Lung (tissue), 12 donors: ENCODE results near the gene GLCE. TPM values are rescaled to one million over a fixed set of nuclear protein-coding genes. Genes with fewer than 3 reads are reported as not detected.

Experiments used
- ATAC-seq: fragments of 200-7000 bp; cut with Tn5 transposase; one replicate; pipeline ENCODE4 v1.9.1; 2020; ENCODE audit warnings: moderate number of reproducible peaks; ENCODE audit not compliant: insufficient read depth, low FRiP score
- DNase-seq, 3 donors: peaks; one replicate each; pipeline ENCODE4 v3.0.0-alpha.2; 2013 to 2017
- H3K27ac ChIP-seq, 2 donors: one replicate each; pipeline ENCODE4 v1.5.1; 2013; ENCODE audit warnings: mild to moderate bottlenecking in 2 of 2, moderate library complexity in 2 of 2, control low read depth in 1 of 2, inconsistent platforms in 1 of 2, low read depth in 1 of 2, low read length in 1 of 2
- H3K27me3 ChIP-seq, 3 donors: one replicate each; pipeline ENCODE4 v1.5.1; 2013; ENCODE audit warnings: low read length in 2 of 3; ENCODE audit not compliant: control insufficient read depth in 3 of 3, insufficient read depth in 3 of 3
- H3K36me3 ChIP-seq, 4 donors: one replicate each; pipeline ENCODE4 v1.5.1; 2013; ENCODE audit warnings: low read length in 4 of 4, mild to moderate bottlenecking in 1 of 4, moderate library complexity in 1 of 4; ENCODE audit not compliant: control insufficient read depth in 4 of 4, insufficient read depth in 4 of 4
- H3K4me1 ChIP-seq, 5 donors: one replicate each; pipeline ENCODE4 v1.5.1; 2013; ENCODE audit warnings: low read length in 5 of 5, mild to moderate bottlenecking in 2 of 5, moderate library complexity in 1 of 5; ENCODE audit not compliant: control insufficient read depth in 5 of 5, insufficient read depth in 5 of 5
- H3K4me3 ChIP-seq: one replicate; pipeline ENCODE4 v1.5.1; 2013; ENCODE audit warnings: mild to moderate bottlenecking, control low read depth, moderate library complexity
- H3K9ac ChIP-seq, 2 donors: one replicate each; pipeline ENCODE4 v1.5.1; 2013; ENCODE audit warnings: low read length in 2 of 2, control low read depth in 1 of 2; ENCODE audit not compliant: insufficient read depth in 1 of 2
- H3K9me3 ChIP-seq, 4 donors: one replicate each; pipeline ENCODE4 v1.5.1; 2013; ENCODE audit warnings: low read length in 3 of 4, mild to moderate bottlenecking in 1 of 4, moderate library complexity in 1 of 4; ENCODE audit not compliant: control insufficient read depth in 4 of 4, insufficient read depth in 3 of 4
- WGBS, 2 donors: extraction: QIAGEN DNeasy Blood & Tissue Kit; methylation state at CpG; one replicate each; pipeline ENCODE4 v1.1.7; 2013; 5-methylcytosine and 5-hydroxymethylcytosine counted together
- polyA plus RNA-seq, 2 donors: library from polyadenylated mRNA; stranded (reverse); fragments of 200-250 nt; gene quantifications; one replicate each; pipeline ENCODE4 v1.2.1, GENCODE V29; 2013
- total RNA-seq, 2 donors: library from RNA; depleted of rRNA in 1 of 2; stranded (reverse); fragments of >200 nt in 1 of 2; gene quantifications; one replicate each; pipeline ENCODE4 v1.2.1, GENCODE V29; 2014 to 2021
- TF ChIP-seq, protein P1 (sequence below): IDR thresholded peaks from 2 replicates; pipeline ENCODE4 v1.5.1; 2012; ENCODE audit warnings: mild to moderate bottlenecking; ENCODE audit errors: control extremely low read depth, extremely low read depth
- donor health status: control.
- donor health status: control.
- donor health status: Bipolar disorder and iron deficiency.
- donor health status: healthy.
- donor health status: DM: yes; HTN: yes; CAD: no.

The GLCE gene
- total and polyA plus RNA-seq, 4 donors: 13.5 to 76.7 (median 17.9) TPM

DNA sequence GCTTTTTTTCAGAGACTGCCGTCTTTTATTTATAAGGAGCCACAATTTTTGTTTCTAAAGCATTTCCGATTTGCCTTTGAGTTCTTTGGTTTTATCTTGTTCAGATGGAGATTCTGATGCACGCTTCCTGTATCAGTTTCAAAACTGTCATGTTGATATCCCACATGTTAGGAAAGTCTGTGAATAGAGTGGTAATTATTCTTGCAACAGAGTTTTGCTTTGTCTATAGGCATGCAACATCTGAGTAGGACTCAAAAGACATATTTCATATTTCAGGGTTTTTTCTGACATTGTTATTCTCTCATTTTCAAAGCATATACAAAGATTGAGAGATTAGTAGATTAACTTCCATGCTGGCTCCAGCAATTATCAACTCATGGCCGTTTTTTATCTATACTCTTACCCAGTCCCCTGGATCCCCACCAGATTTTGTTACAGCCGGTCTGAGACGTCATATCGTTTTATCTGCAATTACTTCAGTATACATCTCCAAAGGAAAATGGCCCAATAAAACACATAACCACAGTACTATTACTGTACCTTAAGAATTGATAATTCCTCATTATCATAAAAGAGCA lies 160.6 kb downstream of the GLCE start:
- H3K27ac ChIP-seq: no peak overlapping the region
- H3K4me3 ChIP-seq: no peak overlapping the region
- no peak overlapping the region for H3K9ac ChIP-seq
- ATAC-seq (no peak), DNase-seq (peak; percentile 74 to 95 (median 94))
- H3K9me3 ChIP-seq: no peaks in the 10 kb centered on the region
- peaks cover 0 to 50% (median 20%) of the 10 kb centered on the region in 5 donors for H3K4me1 ChIP-seq
- WGBS, 2 donors: 22 to 38% methylated on average over 7 of the region's 7 CpGs
- H3K36me3 ChIP-seq: no peaks in the 10 kb centered on the region
- H3K27me3 ChIP-seq: no peaks in the 10 kb centered on the region
- TF ChIP-seq, protein P1, sequence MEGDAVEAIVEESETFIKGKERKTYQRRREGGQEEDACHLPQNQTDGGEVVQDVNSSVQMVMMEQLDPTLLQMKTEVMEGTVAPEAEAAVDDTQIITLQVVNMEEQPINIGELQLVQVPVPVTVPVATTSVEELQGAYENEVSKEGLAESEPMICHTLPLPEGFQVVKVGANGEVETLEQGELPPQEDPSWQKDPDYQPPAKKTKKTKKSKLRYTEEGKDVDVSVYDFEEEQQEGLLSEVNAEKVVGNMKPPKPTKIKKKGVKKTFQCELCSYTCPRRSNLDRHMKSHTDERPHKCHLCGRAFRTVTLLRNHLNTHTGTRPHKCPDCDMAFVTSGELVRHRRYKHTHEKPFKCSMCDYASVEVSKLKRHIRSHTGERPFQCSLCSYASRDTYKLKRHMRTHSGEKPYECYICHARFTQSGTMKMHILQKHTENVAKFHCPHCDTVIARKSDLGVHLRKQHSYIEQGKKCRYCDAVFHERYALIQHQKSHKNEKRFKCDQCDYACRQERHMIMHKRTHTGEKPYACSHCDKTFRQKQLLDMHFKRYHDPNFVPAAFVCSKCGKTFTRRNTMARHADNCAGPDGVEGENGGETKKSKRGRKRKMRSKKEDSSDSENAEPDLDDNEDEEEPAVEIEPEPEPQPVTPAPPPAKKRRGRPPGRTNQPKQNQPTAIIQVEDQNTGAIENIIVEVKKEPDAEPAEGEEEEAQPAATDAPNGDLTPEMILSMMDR: no peak

Other genes with a start within 250 kb of the GLCE start
- 1 to 10 TPM in 1 of 2 donors, under 1 TPM in 1; 0.94 to 1.0 TPM for gene SPESP1, start 230.1 kb upstream of the GLCE start, total RNA-seq
- 1 to 10 TPM in 1 of 2 donors, under 1 TPM in 1; 0.89 to 1.5 TPM for gene SPESP1, start 230.1 kb upstream of the GLCE start, polyA plus RNA-seq
- gene NOX5, start 145.9 kb upstream of the GLCE start, total RNA-seq: under 1 TPM; 0.09 to 0.77 TPM
- gene NOX5, start 145.9 kb upstream of the GLCE start, polyA plus RNA-seq: under 1 TPM; 0.03 to 0.08 TPM
- gene PAQR5, start 138.3 kb downstream of the GLCE start, total RNA-seq: 10 to 100 TPM in 1 of 2 donors, 1 to 10 TPM in 1; 2.3 to 22.6 TPM
- gene PAQR5, start 138.3 kb downstream of the GLCE start, polyA plus RNA-seq: 10 to 100 TPM in 1 of 2 donors, 1 to 10 TPM in 1; 9.2 to 11.8 TPM